Stimulated activated CD8-positive, alpha-beta memory T cell treated with anti-CD3 and anti-CD28 coated beads, Interleukin-15, amount 100 ng/mL, for 24 hours (primary cell): Measurements from ENCODE around the gene RPS27.

ENCODE experiments used
- DNase-seq: peaks from one replicate; pipeline ENCODE4 v3.0.0-alpha.2; 2020; ENCODE audit warnings: low read depth

The RPS27 gene

DNA sequence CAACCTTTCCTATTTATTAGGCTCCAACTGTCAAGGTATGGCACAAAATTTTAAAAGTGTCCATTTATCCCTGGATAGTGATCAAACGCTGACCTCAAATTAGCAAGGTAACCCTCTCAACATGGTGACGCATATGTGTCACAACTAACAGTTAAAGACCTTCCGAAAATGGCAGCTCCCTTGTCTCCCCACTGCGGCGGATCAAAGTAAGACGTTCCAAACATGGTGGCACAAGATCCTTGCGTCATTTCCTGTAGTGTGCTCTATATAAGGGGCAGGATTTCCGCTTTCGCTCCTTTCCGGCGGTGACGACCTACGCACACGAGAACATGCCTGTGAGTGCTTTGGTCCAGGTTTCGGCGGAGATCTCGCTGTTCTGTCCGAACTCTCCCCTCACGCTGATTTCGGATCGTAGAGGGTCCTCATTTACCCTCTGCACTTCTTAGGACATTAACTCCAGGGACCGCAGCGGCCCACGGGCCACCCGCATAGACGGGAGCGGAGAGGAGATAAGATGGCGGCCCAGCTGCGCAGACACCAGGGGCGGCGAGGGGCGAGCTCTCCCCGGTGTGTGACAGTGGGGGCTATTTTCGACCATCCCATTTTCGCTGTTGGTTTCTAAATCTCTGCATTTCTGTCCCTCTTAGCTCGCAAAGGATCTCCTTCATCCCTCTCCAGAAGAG is at the start of gene RPS27:
Gene RPS27, plus strand, starts transcription at position 295 of the 683 bp plus-strand sequence. Its CDS starts 35 bp downstream, at position 330.
- DNase-seq: no peak

DNA sequence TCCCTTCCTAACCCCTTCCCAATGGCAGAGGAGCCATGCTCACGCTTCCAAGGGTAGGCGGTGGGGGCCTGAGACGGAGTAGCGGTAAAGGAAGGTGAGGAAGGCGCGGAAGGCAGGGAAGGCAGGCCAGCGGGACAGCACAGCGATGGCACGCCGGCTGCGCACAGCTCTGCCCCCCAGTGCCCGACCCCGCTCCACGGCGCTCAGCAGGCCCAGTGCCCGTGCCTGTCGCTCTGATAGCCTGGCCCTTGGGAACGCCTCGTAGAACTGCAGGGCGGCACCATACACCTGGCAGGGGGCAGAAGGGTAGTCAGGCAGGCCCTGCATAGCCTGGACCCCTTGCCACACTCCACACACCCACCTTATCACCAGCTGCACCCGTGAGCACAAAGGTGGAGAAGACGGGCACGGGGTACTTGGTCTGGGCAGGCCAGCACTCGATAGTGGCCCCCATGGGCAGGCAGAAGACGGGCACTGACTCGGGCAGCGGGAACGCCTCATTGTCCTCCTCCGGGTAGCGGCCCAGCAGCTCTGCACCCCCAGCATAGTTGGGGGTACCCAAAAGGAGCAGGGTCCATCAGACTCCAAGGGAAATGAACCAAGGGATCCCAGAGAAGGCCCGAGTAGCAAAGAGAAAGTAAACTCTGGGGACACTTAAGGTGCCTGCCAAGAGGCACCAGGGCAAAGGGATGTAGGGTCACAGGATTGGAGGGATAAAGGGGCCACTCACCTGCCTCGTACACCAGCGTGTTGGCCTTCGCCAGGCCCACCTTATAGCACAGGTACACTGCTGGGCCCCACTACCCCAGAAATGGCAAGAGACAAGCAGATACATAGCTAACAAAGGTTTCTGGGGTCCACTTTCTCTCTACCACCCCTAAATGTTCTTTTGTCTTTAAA is 48.5 kb upstream of the RPS27 start:
- DNase-seq: no peak

DNA sequence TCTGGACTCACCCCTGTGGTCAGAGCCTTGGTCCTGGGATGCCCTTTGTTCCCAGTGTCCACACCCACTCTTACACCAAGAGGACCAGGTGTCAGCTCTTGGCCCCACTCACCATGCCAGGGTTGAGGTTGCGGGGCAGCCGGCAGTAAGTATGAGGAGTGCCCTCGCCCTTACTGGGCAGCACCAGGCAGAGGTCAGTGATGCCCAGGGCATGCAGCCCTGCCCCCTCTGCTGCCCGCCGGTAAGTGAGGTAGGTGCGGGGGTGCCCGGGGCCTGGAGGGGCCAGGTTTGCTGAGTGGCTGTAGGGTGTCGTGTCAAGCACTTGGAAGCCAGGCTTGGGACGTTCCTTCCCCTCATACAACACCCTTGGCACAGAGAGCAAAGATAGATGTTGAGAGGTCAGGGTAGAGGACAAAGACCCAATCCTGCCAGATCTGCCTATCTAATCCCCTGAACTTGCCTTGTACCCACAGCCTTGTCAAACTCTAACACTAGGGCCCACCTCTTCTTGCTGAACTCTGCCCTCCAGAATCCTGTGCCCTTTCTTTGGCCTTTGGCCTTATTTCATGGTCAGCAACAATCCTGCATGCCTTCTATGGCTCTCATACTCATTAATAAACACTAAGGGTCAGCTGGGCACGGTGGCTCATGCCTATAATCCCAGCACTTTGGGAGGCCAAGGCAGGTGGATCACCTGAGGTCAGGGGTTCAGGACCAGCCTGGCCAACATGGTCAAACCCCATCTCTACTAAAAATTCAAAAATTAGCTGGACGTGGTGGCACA is 47.6 kb upstream of the RPS27 start:
- DNase-seq: no peak

DNA sequence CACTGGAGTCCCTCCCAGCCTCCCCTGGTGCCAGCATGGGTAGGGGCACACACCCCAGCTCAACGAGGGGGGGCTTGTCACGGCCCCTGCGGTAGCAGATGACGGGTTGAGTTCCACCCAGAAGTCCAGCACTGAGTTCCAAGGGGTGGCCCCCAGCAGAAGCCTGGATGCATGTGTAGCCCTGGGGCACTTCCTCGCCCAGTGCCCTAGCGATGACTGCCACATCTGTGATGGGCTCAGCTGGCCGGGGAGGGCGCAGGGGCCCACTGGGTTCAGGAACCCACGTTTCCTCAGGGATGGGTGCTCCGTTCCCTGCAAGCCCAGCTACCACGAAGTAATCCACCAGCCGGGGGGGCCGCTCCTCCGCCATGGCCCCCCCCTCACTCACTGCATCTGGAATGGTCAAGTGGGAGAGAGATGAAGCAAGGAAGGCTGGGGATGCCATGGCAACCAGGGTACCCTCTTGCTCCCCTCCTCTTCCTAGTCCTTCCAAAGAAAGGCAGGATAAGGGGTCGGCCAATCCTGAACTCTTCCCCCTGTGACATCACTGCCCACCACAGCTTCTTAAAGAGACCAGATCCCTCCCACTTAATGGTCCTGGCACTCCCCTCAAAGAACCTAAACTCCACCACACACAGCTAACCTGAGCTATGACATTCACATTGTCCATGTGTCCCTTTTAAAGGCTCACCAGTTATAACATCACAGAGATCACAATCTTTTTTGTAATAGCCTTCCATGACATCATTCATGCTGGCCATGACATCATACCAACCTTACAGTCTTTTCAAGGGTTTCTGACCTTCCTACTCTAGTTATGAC is 46.3 kb upstream of the RPS27 start:
- no peak for DNase-seq

DNA sequence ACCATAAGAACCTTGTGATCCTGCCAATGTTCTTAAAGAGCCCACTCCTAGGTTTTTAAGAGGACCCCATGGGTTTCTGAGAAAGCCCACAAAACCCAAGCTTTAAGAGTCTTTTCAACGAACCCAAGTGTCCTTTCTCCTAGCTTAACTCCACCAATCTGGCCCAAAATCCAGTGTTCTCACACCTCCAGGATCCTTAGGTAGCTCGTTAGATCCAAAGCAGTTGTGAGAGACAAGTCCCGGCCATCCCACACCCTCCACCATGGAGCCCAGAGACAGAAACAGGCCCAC is 45.8 kb upstream of the RPS27 start:
- no peak for DNase-seq

- DNase-seq: peak; percentile 41
Measured at GRCh38 chr1:153945131-153945794, 45.3 kb upstream of the RPS27 start.

DNA sequence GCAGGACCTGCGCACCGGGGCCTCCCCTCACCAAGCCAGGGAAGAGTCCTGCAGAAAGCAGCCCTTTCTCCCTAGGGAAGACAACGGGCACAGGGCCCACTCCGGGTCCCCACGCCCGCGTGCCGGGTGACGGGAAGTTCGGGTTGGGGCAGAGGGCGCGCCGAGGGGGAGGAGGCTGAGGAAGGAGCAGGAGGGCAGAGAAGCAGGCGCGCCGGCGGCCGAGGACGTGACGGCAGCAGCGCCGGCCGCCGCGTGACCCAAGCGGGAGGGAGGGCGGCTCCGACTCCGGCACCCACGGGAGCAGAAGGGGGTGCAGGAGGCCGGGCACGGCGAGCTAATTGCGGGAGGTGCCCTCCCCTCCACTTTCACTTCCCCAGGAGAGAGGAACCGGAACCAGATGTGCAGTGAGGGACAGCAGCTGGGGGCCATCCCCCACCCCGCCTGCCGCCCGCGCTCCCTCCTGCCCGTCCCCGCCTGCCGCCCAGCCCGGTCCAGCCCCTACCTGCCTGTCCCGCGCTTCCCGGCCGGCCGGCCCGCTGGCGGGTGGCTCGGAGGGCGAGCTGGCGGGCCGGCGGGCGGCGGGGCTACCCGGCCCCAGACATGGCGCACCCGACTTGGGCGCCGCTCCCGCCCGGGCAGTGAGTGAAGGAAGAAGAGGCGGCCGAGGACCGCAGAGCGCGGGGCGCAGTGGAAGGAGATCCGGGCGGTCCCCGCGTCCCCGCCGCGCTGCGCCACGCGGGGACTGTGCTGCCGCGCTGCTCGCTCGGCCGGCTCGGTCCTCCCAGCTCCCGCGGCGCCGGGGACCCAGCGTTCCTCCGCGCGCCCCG is 44.6 kb upstream of the RPS27 start:
- DNase-seq: peak; percentile 44

GRCh38 chr1:153946622-153947241 is 43.8 kb upstream of the RPS27 start, which contains the start of gene DENND4B:
Gene DENND4B, minus strand, starts transcription at chr1:153946718. Its CDS starts 2,344 bp downstream, at chr1:153944374.
- DNase-seq: peak; percentile 66

GRCh38 chr1:153951183-153951582 is 39.4 kb upstream of the RPS27 start:
- no peak for DNase-seq

- no peak for DNase-seq
Measured at GRCh38 chr1:153951801-153952200, 38.8 kb upstream of the RPS27 start.

DNA sequence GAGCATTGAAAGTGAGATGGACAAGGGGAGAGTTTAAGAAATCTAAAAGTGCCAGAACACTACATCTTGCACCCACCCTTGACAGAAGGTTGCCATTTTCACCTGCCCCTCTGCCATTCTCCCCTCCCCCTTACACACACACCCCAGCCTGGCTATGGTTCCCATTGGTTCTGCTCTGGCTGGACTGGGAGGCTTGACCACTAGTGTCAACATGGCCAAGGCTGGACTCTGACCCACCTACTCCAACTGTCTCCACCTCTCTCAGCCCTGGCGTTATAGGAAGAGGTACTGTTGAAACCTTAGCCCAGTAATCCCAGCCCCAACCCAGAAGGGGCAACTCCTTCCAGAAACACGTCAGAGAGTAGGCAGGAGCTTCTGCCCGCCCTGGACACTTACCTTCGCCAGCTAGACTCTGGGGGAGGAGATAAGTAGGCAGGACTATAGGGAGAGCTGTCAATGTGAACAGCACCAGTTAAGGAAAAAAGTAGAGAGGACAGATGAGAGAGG is 36.6 kb upstream of the RPS27 start:
- DNase-seq: no peak

DNA sequence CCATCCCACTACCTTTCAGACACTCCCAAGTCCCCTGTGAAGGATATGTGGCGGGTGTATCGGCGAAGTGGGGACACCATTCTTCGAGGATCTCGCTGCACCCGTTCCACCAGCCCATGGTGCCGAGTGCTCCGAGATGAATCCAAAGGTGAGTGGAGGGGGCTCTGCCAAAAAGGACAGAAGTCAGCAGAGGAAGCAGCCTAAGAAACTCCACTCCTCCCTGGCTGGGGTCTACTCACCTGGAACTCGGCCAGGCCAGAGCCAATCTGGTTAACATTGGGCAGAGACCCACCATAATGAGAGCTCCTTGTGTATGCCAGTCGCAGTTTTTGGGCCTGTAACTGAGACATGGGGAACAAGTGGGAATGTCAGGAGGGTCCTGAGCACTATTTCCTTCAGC is 35.7 kb upstream of the RPS27 start:
- DNase-seq: no peak

- DNase-seq: no peak
Measured at GRCh38 chr1:153956997-153957715, 33.4 kb upstream of the RPS27 start.

DNA sequence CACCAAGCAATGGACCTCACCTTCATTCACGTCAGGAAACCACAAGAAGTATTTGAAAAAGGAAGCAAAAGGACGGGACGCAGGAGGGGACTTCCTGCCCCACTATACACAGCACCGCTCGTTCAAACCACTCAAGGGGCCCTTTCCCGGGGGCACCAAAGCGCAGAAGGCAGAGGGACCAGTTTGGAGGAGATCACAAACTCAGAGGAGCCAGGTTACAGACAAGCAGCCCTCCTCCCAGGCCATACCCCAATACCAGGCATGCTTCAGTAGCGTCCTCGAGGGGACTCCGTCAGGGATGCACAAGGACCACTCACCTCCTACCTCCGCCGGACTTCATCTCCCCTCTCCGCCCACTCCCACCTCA is 32.8 kb upstream of the RPS27 start:
- no peak for DNase-seq

DNA sequence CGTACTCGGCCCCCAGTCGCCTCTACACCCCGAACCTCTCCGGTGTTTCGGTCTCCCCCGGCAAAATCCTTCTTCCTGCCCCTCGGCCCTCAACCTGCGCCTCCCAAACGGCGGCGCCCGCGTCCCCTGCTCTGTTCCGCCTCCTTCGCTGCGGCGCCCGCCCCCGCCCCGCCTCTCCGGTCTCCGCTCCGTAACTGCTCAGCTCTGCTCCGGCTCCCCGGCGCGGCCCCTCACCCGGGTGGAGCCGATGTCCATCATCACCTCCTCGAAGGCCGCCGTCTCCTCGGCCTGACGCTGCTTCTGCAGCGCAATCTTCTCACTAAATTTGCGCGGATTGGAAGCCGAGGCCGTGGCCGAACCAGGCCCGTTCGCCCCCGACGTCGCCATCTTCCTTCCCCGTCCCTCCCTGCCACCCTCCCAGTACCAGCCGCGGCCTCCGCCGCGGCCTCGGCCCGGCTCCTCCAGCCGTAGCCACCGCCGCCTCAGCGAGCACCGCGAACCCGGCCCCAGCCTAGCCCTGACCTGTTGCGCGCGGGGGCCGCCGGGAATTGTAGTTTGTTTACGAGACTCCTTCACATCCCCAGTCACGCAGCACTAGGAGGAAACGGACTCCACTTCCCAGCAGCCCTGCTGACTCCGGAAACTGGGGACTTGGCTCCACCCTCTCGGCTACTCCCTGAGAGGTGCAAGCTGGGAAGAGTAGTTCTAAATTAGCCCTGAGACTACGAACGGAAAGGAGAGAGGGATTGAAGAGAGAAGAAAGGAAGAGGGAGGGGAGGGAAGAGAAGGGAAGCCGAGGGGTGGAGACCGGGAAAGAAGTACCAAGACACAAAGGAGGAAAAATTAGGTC is 32.2 kb upstream of the RPS27 start, which contains the start of gene CRTC2:
Gene CRTC2, minus strand, starts transcription at position 502 of the 850 bp plus-strand sequence. Its CDS starts 115 bp downstream, at position 387.
- peak; percentile 81 for DNase-seq

DNA sequence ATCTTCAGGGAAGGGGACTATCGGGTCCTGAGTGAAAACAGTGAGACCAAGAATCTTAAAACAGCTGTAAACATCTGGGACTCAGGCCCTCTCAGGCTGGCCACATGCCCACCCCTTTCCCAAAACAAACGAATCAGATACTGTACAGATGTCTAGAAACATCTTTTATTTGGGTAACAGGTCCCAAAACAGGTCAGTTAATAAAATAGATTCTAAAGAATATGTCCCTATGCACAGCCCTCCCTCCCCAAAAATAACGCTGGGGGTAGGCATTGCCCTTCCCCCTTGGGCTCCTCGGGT is 31.7 kb upstream of the RPS27 start:
- no peak for DNase-seq

GRCh38 chr1:153959454-153959853 is 31.1 kb upstream of the RPS27 start:
- no peak for DNase-seq

- DNase-seq: no peak
Measured at GRCh38 chr1:153960206-153960605, 30.4 kb upstream of the RPS27 start.
